Brain microvascular endothelial cell (primary cell): ENCODE results near the gene CDKN2D.

ENCODE experiments used
- DNase-seq: peaks from one replicate; pipeline ENCODE4 v3.0.0-alpha.2; 2020
- H3K27ac ChIP-seq: fragments of 250-450 bp; sonication (Bioruptor Pico); 2 replicates; pipeline ENCODE4 v1.5.1; 2020; ENCODE audit warnings: mild to moderate bottlenecking, moderate library complexity
- H3K27me3 ChIP-seq: fragments of 250-450 bp; sonication (Bioruptor Pico); replicated peaks from 2 replicates; pipeline ENCODE4 v1.5.1; 2020; ENCODE audit warnings: mild to moderate bottlenecking
- H3K36me3 ChIP-seq: fragments of 250-450 bp; sonication (Bioruptor Pico); replicated peaks from 2 replicates; pipeline ENCODE4 v1.5.1; 2020; ENCODE audit warnings: mild to moderate bottlenecking
- H3K4me3 ChIP-seq: 2 replicates; pipeline ENCODE4 v1.5.1; 2011; ENCODE audit warnings: low read depth, mild to moderate bottlenecking, control low read depth, low read length, moderate library complexity
- CTCF ChIP-seq: IDR thresholded peaks from 2 replicates; pipeline ENCODE4 v1.5.1; 2011; ENCODE audit warnings: low read depth, mild to moderate bottlenecking, moderate library complexity, low read length, control low read depth, inconsistent platforms; ENCODE audit errors: missing control alignments
- in situ Hi-C: cut with HindIII; loops from 2 replicates; pipeline ENCODE4 v1.10.0; 2017; ENCODE audit warnings: low sequenced_read_pairs, low pct_ligation_motif_present

CDKN2D gene

DNA sequence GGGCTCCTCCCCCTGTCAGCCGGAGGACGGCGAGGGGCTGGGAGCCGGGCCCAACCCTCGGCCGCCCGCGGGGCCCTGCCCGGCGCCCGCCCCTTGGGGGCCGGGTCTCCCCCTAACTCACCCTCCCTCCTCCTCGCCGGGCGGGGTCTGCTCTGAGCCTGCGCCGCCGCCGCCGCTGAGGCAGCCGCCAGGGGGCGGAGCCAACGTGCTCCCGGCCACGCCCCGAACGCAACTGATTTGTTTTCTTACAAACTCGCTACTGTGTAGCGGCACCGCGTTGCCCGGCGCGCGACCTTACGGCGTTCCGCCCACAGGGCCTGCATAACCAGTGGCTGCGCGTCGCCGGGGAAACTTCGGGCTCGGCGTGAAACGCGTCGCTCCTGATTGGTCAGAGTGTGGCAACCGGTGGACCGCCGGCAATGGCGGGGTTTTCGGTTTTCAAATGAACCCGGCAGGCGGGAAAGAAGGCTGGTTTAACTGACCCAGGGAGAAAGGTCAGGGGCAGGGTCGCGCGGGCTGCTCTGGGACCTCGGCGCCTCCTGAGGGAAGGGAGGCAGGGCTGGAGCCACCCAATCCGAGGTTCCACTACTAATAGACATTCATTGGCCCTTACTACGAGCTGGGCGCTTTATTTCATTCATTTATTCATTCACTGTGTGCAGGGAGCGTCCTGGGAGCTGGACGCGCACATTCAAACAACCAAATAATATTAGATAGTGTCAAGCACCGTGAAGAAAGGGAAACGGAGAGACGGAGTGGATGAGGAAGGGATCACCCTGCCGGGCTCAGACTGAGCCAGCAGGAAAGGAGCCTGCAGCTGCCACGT lies at the start of gene CDKN2D:
CDKN2D (minus strand) TSS at position 154 of the 826 bp plus-strand sequence. CDS start 326 bp downstream, outside the sequence.
- Histone ChIP-seq H3K27ac (peak within 1 kb of the TSS; percentile 40), H3K4me3 (peak within 1 kb of the TSS; percentile 65), H3K27me3 (no peaks in the 10 kb centered on the region), H3K36me3 (no peaks in the 10 kb centered on the region)
- peak; percentile 100 for DNase-seq
- in situ Hi-C loops = no loop called here
- no peak for TF ChIP-seq CTCF

DNA sequence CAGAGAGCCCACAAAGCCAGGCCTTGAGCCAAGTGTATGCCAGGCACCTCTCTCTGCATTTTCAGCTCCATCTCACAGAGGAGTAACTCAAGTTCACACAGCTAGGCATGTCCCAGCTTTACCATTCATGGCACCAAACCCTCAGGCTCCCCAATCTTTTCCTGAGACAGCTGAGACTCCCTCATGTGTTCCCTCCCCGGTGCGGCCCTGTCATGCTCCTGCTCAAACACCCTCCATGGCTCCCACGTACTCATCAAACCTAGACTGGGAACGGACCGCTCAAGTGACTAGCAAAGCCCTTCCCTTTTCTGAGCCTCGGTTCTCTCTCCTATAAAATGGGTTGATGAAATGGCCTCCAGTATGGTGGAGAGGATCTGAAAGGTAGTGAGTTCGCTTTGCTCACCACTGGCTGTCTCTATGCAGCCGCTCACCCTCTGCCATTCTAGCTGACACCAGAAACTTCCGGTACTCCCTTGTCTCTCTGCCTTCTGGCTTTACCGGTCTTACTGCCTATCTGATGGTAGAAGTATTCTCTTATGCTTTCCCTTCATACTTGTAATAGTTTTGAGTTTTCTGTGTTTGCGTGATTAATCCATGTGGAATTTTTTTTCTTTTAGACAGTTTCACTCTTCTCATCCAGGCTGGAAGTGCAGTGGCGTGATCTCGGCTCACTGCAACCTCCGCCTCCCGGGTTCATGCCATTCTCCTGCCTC lies 48.8 kb upstream of the CDKN2D start:
- H3K27ac ChIP-seq = peak overlapping the region; percentile 56
- peak; percentile 70 for DNase-seq
- in situ Hi-C loops = no loop called here
- peaks cover 3% of the 10 kb centered on the region for H3K36me3 ChIP-seq
- no peaks in the 10 kb centered on the region for H3K27me3 ChIP-seq
- H3K4me3 ChIP-seq = no peak overlapping the region
- TF ChIP-seq CTCF = no peak

DNA sequence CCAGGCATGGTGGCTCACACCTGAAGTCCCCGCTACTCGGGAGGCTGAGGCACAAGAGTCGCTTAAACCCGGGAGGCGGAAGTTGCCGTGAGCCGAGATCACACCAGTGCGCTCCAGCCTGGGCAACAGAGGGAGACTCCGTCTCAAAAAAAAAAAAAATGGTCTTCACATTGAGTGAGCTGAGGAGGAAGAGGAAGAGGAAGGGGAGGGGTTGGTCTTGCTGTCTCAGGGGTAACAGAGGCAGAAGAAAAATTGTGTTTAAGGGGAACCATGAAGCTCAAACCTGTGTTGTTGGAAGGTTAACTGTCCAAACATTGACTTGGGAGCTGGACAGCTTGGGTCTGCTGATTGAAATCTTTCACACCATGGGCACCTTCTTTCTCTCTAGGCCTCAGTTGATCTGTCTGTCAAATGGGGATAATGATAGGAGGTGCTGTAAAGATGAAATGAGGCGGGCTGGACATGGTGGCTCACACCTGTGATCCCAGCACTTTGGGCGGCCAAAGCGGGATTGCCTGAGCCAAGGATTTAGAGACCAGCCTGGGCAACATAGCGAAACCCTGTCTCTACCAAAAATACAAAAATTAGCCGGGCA lies 46.7 kb upstream of the CDKN2D start:
- TF ChIP-seq CTCF = no peak
- Histone ChIP-seq H3K27ac (no peak overlapping the region), H3K27me3 (no peaks in the 10 kb centered on the region), H3K4me3 (no peak overlapping the region), H3K36me3 (no peaks in the 10 kb centered on the region)
- no peak for DNase-seq
- in situ Hi-C loops = no loop called here

- Histone ChIP-seq H3K36me3 (no peaks in the 10 kb centered on the region), H3K4me3 (no peak overlapping the region), H3K27me3 (no peaks in the 10 kb centered on the region), H3K27ac (no peak overlapping the region)
- no peak for TF ChIP-seq CTCF
- in situ Hi-C loops = no loop called here
- no peak for DNase-seq
Measured at GRCh38 chr19:10612499-10613119, 43.8 kb upstream of the CDKN2D start.

DNA sequence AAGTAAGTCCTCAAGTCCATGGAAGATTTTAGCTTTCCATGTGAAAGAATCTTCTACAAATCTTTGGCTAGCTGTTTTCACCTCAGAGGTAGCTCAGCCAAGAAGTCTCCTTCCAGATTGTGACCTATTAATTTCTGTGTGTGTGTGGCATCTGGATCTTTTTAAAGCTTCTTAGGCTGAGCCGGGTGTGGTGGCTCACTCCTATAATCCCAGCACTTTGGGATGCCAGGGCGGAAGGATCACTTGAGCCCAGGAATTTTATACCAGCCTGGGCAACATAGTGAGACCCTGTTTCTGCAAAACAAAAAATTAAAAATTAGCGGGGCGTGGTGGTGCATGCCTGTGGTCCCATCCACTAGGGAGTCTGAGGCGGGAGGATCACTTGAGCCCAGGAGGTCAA lies 43.1 kb upstream of the CDKN2D start:
- TF ChIP-seq CTCF = no peak
- no peaks in the 10 kb centered on the region for H3K36me3 ChIP-seq
- H3K27ac ChIP-seq = no peak overlapping the region
- H3K4me3 ChIP-seq = no peak overlapping the region
- no peak for DNase-seq
- in situ Hi-C loops = no loop called here
- H3K27me3 ChIP-seq = no peaks in the 10 kb centered on the region
